Measurements from ENCODE around the gene DNAH17.
"Not testable (repeated sequence)": the region's sequence is repeated elsewhere in the genome, so short reads cannot be mapped to it uniquely, and the experiment has no call there.

The DNAH17 gene

DNA sequence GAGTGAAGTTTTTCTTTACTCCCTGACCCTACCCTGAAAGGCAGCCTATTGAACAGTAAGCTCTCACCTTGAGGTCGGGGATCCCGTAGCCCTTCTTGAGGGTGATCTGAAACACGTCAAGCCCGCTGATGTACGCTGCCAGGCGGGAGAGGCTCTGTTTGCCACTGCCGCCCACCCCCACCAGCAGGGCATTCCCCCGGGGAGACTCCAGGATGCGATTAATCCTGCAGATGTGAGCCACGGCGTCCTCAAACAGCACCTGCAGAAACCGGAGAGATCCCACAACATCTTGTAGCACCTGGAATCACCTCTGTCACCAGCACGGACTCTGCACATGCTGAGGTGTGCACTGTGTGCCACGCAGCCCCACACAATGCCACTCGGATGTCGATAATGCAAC is 102.0 kb downstream of the DNAH17 start:
- no peak for DNase-seq

DNA sequence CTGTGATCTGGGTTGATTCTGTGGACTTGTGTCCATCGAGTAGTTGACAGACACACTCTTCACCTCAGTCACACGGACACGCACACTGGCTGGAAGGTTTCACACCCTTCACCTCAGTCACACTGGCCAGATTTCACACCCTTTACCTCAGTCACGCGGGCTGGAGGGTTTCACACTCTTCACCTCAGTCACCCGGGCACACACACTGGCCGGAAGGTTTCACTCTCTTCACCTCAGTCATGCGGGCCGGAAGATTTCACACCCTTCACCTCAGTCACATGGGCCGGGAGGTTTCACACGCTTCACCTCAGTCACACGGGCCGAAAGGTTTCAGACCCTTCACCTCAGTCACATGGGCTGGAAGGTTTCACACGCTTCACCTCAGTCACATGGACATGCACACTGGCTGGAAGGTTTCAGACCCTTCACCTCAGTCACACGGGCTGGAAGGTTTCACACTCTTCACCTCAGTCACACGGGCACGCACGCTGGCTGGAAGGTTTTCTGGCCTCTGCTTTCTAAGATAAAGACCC is 102.5 kb downstream of the DNAH17 start:
- no peak for DNase-seq

DNA sequence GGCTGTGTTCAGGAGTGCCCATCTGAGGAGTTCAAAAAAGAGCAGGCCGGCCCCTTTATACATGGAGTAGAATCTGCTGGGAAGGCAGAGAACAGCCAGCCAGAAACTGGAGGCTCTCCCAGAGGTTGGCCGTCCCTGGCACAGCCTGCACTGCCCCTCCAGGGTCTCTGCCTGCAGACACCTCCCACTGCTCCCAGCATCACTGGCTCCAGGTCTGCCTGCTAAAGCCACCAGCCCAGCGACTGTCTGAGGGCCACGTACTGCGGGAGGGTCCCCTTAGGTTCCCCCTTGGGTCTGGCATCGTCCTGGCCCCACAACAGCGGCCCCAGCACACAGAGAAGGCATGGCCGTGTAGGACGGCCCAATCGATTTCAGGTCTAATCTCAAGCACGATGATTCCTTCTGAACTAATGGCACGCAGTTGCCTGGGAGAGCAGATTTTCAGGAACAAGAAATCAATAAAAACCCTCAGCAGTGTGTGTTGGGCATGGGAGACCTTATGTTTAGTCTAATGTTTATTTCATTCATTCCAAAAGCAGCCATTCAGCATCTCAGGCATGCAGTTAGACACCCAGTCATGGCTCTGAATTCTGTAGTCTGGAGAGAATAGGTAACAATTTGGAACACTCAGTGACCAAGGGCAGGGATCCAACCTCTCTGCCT is 103.1 kb downstream of the DNAH17 start:
- no peak for DNase-seq

GRCh38 chr17:78472035-78472905 is 104.9 kb downstream of the DNAH17 start:
- DNase-seq = no peak

DNA sequence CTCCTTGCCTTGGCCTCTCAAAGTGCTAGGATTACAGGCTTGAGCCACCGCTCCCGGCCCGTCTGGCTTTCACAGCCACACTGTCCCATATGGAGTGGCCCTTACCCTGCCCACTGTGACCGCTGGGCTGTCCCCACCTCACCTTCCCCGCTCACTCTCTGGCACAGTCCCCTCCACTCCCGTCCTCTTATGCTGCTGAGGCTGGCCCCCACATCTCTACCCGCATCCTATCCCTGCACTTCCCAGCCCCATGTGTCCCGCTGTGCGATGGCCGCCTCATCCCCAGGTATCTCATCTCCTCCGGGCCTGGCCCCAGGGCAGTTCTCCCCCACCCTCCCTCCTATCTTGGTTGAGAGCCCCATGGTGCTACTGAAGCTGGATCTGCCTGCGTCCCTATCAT is 105.6 kb downstream of the DNAH17 start:
- no peak for DNase-seq

GRCh38 chr17:78469443-78469842 is 107.8 kb downstream of the DNAH17 start:
- no peak for DNase-seq

DNA sequence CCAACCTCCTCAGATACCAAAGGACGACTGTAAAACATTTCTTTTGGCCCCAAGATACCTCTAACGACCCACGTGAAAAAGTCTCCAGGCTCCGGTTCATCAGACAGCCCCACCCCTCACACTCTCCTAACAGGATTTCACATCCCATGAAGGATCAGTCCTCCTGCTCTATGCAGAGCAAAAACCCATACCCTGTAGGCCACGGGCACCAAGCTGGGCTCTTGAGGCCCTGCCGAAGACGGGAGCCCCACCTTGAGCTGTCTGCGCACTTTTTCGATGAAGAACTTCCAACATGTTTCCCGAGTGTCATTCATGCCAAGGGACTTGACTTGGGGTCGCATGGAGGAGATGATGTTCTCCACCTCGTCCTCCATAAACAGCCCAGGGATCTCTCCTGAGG is 108.8 kb downstream of the DNAH17 start:
- no peak for DNase-seq

DNA sequence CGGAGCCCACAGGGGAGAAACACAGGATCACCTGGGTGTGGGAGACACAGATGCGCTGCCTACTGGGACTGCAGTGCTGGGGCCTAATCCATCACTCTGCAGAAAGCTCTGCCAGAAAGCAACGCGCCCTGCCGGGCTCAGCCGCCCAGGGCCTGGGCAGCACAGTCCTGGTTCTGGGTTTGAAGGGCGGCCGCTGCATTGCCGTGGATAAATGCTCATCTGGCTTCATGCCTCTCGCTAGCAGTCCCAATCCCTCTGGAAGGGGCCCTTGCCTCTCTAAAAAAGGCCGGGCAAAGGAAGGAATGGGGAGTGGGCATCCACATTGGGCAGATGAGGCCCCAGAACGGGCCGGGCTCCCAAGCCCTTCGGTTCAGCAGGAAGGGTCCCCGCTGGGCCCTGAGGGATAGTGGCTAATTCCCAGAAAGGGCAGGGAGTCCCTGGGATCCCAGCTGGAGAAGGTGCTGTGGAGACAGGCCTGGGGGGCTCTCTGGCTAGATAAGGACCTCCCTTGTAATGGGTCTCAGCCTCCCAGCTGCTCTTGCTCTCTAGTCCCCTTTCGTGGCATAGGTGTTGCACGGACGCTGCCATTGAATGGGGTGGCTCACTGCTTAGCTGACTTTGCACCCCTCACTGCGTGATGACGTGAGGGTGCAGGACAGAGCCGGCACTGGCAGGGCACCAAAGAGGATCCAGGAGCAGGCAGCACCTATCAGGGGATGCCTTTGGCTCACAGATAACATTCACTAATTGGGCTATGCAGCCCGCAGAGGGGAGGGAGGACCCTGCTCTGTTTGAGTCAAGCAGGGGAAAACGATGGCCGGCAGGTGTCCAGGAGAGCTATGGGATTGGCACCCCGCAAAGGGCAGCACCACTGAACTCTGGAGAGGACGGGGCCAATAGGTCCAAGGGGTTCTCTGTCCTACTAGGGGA is 110.1 kb downstream of the DNAH17 start:
- DNase-seq = no peak

- DNase-seq = not testable (repeated sequence)
These were observed 110.9 kb downstream of the DNAH17 start for GRCh38 chr17:78466109-78466785.

GRCh38 chr17:78462148-78462547 is 115.0 kb downstream of the DNAH17 start:
- no peak for DNase-seq

GRCh38 chr17:78461799-78462053 is 115.5 kb downstream of the DNAH17 start:
- DNase-seq = no peak

DNA sequence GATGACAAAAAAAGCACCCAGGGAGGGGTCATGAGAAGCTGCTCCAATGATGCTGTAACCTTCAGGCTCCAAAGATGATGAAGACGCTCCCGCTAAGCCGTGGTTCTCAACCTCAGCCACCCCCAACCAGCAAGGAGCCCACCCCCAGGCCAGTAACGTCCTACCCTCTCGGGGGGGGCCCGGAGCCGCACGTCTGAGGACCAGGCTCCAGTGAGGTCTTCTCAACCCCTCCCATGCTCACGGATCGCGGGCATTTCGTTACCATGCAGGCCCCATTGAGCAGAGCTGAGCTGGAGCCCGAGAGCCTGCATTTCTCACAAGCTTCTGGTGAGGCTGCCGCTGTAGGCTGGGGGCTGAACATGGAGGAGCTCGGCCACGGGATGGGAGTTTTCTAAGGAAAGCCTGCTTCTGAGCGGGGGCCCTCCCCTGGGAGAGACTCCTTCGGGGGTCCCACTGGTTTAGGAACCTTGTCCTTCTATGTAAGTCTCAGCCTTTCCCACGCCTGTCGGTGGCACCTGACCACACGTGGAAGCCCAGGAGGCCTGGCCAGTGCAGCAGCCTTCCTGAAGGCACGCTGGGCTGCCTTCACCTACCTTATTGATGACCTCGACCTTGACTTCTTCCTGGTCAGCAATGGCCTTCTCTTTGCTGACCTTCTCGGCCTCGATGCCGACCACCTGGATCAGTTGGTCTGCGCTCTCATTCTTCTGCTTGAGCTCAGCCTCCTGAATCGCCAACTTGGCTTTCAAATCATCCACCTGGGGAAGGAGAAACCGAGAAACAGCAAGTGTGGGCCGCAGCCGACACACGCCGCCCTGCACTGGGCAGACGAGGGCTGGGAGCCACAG is 116.0 kb downstream of the DNAH17 start:
- no peak for DNase-seq

DNA sequence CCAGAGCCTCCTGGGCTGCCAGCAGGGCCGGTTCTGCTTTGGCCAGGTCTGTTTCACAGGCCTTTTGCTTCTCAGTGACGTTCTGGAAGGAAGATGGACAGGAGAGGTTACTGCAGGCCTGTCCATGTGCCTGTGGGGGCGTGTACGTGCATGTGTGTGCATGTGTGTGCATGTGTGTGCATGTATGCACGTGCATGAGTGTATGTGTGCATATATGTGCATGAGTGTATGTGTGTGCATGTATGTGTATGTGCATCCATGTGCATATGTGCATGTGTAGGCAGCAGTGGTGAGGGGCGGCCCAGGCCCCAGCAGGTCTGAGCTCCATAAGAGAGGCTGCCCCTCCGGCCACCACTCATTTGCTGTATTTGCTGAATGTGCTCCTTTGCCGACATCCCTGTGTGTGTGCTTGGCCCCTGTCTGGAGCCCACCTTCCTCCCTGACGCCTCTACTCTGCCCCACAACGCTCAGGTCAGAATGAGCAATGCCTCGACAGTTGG is 117.0 kb downstream of the DNAH17 start:
- DNase-seq = no peak

DNA sequence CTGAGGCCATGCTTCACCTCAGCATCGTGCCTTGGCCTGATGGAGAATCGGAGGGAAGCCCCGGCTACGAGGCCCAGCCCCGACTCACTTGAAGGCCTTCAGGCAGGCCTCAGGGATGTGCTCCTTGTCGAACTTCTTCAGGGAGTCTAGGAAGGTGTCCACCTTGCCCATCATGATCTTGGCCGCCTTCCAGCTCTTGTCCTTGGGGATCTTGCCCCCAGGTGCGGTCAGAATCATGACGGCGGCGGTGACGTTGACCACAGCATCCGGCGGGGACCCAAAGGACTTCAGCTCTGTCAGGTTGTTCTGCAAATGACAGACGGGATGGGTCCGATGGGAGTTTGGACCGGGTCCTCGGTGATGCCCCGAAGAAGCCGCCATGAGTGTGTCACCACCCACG is 117.5 kb downstream of the DNAH17 start:
- no peak for DNase-seq

DNA sequence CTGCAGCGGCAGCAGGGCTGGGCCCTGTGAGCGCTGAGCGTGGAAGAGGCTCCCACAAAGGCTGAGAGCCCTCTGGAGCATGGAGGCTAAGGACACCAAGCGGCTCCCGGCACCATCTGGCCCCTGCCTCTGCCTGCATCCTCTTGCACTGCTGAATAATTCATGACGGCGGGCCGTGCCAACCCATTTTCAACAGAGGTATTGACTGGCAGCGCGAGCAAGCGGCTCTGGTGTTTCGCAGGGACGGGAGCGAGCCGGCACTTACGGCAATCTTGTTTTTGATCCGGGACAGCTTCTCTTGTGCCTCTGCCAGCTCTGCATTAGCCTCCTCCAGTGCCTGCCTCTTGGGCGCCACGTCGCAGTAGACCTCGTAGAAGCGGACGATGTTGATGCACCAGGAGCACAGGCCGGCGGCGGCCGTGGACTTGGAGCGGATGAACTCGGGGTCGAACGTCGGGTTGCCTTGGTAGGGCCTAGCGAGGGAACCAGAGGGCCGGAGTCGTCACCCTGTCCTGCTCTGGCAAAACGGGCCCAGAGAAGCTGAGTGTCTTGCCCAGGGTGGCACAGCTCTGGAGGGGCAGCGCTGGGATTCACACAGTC is 118.4 kb downstream of the DNAH17 start:
- DNase-seq = no peak

- no peak for DNase-seq
These were observed 119.1 kb downstream of the DNAH17 start for GRCh38 chr17:78458091-78458490.

DNA sequence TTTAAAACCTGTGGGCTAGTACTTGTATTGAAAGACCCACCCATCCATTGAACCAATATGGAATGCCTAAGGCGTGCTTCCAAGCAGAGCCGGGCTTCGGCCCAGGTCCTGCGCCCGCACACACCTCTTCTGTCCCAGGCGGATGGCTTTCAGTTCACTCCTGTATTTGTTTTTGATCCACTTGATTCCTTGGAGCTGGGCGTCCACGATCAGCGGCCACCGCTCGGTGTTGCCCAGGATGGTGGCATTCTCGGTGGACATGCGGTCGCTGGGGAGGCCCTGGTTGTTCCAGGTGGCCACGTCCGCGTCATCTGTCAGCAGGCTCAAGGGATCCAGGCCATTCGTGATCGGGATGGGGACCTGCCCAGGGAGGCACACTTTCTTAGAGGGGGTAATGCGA is 122.8 kb downstream of the DNAH17 start:
- no peak for DNase-seq

- no peak for DNase-seq
These were observed 125.4 kb downstream of the DNAH17 start for GRCh38 chr17:78451753-78452152.

GRCh38 chr17:78450696-78451345 is 126.4 kb downstream of the DNAH17 start:
- no peak for DNase-seq

GRCh38 chr17:78449983-78450595 is 127.1 kb downstream of the DNAH17 start:
- DNase-seq = no peak

Data from KG1 (cell line).